Thyroid gland (tissue), 4 donors: Measurements from ENCODE around the gene ZAP70.

Experiments used
- CTCF ChIP-seq, 6 experiments: fragments of 200-600 bp in 3 of 6; fragments of 450-650 bp in 3 of 6; sonication (generic) in 3 of 6; IDR thresholded peaks; one replicate each; pipeline ENCODE4 v1.5.1; 2016 to 2019; ENCODE audit warnings: antibody characterized with exemption in 6 of 6, mild to moderate bottlenecking in 2 of 6, inconsistent platforms in 1 of 6, moderate library complexity in 1 of 6
- POLR2A ChIP-seq, 2 donors: fragments of 450-650 bp; IDR thresholded peaks; one replicate each; pipeline ENCODE4 v1.6.1; 2017; ENCODE audit warnings: antibody characterized with exemption in 2 of 2, mild to moderate bottlenecking in 2 of 2, moderate library complexity in 1 of 2

GRCh38 chr2:97749581-97749980, 36.2 kb downstream of the ZAP70 start:
- TF ChIP-seq CTCF (IDR thresholded peaks at IDR 0.05) (no peak), POLR2A (IDR thresholded peaks at IDR 0.05) (no peak)
